HG03460 (cell line): ENCODE results near the gene GNLY.

Source experiments
- ATAC-seq: cut with Tn5 transposase; IDR thresholded peaks from one replicate; pipeline ENCODE4 v1.9.1; 2021; ENCODE audit not compliant: unreplicated experiment

The GNLY gene

DNA sequence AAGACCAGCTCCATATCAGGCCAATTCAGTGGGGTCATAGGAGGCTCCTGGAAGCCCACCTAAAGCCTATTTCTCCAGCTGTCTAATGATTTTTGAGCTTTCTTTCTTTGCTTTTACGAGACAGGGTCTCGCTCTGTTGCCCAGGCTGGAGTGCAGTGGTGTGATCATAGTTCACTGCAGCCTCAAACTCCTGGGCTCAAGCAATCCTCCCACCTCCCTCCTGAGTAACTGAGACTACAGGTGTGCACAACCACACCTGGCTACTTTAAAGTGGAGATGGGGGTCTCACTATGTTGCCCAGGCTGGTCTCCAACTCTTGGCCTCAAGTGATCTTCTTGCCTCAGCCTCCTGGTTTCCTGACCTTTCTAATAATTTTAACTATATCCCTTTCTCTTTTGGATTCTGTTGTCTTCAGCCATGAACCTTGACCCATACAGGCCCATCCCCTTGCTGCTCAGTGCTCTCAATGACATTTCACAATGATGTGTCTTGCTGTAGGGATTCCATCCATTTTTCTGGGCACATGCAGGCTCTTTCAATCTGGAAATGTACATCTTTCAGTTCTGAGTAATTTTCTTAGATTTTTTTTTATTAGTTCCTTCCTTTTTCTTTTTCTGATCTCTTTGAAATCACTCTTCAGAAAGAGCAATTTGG is 29.7 kb downstream of the GNLY start:
- ATAC-seq = no peak

DNA sequence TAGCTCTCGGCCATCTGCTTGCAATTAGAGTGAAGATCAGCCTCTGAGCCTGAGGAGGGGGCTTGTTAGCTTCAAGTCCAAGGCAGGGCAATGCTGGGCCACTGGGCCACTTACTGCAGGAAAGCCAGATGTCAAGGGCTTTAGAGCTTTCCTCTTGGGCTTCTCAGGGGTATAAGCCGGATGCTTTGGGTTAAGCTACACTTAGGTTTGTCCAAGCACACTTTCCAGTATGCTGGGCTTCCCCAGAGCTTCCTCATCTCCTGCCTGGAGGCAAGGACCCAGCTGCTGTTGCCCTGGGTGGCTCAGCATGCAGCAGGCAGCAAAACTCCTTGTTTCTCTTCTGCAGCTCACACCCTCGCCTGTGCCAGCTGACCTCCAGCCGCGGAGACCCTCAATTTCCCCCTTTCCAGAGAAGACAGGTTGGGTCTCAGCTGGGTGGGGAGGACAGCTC is 30.6 kb downstream of the GNLY start:
- no peak for ATAC-seq

DNA sequence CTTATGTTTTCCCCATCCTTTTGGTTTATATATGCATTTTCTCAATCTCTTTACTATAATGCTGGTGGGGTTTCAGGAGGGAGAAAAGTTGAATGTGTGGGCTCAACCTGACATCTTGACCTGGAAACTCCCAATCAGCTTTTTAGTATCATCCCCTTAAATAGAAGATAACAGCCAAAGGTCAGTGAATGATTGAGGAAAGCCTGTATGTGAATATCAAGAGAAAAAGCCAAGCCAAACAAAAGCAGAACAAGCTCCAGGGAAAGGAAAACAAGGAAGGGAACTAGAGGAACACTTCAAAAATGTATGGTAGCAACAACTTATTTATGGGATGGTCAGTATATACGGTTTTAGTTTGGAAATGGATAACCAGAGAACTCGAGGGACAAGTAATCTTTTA is 31.3 kb downstream of the GNLY start:
- ATAC-seq = no peak

DNA sequence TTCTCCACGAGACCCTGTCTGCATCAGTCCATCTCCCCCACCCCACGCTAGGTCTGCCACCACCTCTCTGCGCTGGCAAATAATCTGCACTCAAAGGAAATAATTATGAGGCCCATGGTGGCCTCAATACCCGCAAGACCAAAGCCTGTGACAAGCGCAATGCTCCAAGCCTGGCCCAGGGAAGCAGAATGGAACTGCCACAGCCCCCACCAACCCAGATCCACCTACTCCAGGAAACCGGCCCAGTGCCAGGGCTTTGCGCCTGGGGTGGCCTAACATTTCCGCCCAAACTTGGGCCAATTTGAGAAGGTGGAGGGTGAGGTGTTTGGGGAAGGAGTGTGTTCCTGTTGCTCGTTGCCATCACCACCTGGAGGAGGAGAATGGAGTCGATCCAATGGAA is 33.6 kb downstream of the GNLY start:
- no peak for ATAC-seq

DNA sequence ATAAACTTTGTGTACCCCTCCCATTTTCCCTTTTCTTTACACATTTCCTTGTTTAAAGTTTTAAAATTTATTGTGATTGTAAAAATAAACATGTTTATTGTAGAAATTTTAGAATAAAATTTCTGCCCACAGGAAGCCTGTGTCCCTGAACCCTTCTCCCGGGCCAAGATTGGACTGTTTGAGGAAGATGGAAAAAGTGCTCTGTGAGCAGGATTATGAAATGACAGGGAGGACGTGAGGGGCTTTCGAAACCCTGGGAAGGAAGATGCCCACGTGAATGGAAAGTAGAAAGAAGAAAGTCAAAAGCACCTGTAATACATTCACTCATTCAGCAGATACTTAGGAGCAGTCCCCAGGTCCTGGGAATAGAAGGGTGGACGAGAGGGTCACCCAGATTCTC is 34.2 kb downstream of the GNLY start:
- ATAC-seq = no peak

DNA sequence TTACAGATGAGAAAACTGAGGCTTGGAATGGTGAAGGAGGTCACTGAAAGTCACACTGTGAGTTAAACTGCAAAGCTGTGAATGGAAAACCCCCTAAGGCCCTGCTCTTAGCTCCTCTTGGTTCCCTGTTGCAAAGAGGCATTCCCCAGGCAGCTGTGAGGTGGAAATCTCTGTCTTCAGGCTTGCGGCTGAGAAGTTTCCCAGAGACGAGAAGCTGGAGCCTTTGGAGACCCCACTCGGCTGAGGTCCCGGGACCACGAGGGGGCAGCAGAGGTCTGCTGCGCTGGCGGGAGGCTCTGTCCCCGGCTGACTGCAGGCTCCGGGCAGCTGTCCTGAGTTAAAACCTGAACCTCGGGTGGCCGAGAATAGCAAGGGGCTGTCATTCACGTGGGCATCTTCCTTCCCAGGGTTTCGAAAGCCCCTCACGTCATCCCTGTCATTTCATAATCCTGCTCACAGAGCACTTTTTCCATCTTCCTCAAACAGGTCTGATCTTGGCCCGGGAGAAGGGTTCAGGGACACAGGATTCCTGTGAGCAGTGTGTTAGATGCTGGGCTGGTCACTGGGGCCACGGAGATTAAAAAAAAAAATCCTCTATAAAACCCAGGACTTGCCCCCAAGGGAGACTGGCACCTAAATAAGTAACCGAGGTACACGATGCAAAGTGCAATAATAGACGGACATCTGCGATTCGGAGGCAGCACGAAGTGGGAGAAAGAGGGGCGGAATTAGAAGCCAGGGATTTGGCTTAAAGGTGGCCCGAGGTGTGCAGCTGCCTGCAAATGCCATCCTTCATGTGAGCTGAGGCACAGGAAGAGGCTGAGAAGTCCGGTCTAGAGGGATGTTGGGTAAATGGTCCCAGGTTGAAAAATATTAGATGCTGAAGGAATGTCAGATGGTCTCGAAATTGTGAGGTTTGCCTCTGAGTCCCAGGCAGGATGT is 35.0 kb downstream of the GNLY start:
- ATAC-seq = peak; percentile 61

DNA sequence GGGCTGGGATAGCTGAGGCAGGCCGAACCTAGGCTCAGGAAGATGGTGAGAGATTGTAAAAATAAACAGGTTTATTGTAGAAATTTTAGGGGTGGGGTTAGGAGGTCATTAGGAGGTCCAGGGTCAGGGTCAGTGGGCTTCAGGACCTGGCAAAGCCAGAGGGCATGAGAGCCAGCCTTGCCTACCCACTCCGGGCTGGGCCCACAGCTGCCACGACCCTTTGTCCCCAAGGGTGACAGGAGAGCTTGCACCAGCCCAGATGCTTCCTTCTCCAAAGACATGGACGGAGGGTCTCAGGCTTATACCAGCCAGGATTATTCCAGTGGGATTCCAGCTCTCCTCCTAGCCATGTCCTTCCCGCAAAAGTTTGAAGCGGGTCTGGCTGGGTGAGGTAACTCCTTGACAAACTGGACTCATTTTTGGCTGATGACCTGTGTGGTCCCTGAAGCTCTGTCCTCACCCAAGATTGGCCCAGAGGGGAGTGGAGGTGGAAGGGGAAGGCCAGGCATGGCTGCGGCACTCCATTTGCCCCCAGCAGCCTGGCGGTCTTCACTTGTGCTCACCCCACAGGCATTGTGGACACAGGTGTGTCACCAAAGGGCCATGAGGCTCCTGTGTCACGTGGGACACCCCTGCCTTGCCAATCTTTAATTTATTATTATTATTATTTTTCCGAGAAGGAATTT is 35.8 kb downstream of the GNLY start:
- no peak for ATAC-seq

DNA sequence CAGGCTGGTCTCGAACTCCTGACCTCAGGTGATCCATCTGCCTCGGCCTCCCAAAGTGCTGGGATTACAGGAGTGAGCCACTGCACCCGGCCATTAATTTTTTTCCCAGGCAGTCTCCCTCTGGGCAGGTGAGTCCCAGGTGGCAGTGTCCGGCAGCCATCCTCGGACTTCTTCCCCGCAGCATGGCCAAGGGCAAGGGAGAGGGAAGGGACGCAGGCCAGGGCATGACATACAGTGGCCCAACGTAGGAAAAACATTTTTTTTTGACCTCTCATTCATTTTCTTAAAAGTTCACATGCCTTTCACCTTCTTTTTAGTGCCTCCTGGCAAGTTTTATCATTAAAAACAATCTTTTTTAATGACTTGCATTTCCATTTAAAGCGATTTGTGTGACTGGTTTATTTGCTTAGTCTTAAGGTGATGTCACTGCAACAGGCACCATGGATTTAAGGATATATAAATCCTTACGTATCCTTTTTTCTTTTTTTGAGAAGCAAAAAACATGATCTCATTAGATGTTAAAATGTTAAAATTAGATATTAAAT is 36.6 kb downstream of the GNLY start:
- ATAC-seq = no peak

DNA sequence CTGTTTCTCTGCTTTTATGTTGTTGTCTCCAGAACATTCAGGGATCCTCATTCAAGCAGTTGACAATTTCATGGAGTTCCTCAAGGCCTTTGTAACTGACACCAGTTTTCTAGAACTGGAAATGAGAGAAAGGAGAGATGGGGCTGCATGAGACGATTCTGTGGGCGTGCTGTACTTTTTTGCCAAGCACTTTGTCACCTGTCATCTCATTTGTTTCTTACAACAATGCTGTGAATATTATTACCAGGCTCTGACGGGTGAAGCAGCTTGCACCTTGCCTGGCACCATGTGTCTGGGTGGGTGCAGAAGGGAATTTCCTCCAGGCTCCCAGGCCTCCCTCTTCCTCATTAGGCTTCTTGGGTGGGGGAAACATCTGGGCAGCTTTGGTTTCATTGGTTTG is 37.4 kb downstream of the GNLY start:
- ATAC-seq = no peak

DNA sequence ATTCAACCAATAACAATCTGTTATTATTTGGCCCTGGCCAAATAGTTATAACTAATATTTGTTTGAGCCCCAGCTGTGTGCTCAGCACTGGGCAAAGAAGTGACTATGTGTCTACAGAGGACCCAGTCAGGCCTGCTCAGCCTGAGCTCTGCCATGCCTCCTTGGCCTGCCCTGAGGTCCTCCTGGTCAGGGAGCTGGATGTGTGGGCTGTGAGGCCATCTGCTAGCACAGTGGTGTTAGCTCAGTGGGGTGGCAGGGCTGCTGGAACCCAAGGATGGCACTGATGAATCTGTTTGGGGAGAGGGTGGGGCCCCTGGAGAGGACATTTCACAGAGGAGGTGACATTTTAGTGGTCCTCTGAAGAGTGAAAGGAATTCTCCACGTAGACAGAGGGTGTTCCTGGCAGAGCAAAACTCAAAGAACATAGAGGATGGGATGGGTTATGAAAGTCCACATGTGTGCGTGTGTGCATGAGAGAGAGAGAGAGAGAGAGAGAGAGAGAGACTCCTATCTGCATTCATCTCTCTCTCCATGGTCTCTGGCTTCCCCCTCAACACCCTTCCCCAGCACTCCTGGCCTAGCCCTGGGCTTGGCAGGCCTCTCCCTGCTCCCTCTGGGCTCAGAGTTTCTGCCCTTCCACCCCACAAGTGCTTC is 38.4 kb downstream of the GNLY start:
- ATAC-seq = no peak

DNA sequence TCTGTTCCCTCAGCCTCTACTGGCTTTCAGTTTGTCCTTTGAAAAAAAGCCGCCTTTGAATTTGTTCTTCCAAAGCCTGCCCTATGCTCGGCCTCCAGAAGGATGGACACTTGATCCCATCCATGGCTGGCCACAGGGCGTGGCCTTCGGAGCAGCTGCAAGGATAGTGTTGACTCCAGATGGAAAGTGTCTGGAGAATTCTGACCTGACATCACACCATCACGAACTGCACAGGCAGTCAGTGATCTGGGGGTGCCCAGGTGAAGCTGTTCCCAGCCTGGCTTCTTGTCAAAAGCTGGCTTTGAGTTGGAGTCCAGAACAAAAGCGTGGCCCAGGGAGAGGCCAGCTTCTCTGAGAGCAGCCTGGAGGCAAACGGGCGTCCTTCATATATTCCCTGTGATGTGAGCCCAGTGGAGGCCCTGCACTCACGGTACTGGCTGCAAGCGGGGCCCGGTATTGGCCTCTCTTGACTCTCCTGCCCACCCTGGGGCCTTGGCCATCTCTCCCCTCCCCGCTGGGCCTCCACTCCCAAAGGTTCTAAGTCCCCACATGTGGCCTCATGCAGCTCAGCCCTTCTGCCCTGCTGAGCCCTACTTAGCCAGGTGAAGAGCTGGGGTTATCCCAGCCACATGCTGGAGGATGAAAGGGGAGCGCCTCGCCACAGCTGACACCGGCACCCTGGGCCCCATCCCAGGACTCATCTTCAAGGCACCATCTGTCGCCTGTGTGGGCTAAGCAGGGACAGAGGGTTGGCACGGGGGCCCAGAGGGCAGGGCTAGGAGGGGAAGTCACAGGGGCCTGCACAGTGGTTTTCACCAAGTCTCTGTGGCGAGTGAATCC is 39.2 kb downstream of the GNLY start:
- ATAC-seq = no peak

DNA sequence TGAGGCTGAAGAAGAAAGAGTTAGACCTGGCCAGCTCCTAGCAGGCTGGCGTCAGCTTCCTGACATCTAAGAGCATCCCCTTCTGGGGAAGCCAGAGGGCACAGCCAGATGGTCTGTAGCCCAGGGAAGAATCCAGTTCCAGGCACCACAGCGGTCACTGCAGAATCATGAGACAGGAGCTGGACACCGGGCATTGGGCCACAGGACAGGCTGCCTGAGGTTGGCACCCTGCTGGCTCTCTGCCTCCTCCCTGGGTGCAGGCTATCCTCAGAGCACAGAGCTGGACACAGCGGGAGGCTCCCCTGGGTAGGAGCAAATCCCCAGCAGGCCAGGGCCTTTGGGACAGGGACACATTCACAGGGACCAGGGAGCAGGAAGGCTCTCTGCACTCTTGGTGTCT is 39.9 kb downstream of the GNLY start:
- ATAC-seq = no peak

DNA sequence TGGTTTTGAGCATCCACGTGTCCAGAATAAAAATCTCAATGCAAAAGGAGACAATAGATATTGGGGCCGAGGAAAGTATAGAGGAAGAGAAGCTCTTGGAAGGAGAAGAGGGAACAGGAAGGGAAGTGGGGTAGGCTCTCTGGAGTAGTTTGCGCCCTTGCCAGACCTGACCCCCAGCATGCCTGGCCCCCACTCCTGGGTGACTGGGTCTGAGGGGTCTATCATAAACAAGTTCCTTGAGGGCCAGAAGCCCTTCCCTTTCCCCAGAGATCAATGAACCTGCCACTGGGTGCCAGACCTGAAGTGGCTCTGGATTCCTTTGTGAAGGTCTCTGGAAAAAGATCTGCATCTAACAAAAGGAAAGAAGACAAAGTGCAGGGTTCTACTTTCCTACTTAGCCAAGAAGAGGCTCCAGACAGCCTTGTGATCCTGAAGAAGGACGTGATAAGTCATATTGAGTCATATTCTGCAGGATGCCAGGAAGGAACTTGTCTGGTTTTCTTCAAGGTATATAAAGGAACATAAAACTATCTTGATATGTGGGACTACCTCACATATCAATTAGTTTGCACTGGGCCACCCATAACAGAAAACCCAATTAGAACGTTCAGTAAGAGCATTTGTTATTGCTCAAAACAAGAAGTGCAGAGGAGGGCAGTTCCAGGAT is 40.9 kb downstream of the GNLY start:
- ATAC-seq = no peak

DNA sequence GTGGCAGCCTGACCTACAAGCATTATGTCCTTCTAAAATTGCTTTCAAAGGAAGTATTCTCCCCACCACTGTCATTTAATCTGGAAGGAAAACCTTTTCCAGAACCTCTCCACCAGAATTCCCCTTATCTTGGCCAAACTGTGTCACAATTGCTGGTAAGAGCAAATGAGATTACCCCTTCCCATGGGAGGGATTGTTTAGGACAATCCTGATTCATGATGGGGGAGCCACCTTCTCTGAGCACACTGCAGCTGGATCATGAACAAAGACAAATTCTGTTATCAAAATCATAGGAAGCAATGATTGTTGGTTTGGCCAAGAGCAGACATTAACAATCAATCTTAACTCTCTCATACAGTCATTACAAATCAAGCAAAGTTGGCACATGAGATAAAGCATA is 41.5 kb downstream of the GNLY start:
- no peak for ATAC-seq

DNA sequence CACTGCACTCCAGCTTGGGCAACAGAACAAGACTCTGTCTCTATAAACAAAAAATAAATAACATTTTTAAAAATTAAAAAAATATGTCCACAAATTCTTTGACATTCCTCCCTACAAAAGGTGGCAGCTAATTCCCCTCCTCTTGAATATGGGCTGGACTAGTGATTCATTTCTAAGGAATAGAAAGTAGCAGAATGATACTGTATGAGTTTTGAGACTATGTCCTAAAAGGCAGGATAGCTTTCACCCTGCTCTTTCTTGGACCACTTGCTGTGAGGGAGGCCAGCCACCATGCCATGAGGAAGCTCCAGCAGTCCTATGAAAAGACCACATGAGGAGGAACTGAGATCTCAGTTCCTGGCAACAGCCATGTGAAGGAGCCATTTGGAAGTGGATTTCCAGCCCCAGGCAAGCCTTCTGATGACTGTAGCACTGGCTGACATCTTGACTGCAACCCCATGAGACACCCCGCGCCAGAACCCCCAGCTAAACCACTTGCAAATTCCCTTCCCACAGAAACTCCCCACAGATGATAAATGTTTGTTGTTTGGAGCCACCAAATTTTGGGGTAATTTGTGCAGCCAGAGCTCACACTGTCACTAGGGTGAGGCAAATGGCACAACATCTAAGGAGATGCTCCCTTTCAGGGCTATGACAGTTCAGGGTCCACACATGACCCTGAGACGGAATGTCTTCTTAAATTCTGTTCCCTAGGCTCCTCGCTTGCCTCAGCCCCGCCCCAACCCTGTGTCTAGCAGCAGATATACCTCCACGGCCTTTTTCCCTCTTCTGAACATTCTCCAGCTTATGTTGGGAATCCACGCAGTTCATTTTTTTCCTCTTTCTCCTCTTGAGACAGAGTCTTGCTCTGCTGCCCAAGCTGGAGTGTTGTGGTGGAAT is 42.5 kb downstream of the GNLY start:
- ATAC-seq = no peak

DNA sequence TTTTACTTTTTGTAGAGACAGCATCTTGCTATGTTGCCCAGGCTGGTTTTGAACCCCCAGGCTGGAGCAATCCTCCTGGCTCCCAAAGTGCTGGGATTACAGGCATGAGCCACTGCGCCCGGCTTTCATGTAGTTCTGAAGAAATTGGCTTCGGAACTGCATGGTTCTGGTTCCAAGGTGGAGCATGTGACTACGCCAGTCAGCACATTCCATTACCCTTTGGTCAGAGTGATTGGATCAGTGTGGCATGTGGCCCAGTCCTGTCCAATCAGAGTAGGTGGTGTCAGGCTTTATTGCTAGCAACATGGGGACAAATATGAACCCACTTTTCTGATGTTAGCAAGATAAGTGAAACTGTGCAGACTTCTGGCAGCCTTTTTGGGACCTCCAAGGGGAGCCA is 43.3 kb downstream of the GNLY start:
- no peak for ATAC-seq

DNA sequence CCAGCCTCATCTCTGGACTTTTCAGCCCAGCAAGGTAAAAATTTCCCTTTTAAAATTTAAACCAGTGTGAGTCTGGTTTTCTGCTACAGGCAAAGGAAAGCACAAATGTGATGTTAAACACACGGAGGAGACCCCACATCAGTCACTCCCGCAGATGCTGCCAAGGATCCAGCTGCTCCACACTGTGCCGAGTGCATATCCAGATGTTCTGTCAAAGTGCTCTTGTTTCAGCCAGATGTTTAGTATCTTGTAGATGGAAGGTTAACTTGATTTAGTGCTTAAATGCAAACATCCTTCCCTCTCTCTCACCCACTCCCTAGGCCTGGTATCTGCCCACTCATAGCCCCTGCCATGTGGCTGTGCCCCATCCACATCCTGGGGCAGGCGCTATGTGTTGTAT is 43.8 kb downstream of the GNLY start:
- no peak for ATAC-seq

DNA sequence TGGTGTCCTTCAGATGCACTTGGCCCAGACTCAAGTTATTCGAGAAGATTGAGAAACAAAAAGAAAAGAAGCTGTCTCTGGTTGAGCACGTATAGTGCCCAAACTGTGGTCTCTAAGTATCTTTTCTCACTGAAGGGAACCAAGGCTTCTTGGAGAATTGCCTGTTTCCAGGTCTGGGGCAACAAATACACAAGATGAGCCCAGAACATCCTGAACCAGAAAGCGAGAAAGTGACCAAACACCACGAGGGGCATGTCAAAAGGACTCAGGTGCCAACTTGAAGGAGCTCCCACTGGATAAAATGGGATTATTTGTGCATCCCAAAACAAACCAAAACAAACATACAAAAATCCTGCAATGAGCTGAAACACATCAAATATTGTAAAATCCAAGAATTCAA is 46.0 kb downstream of the GNLY start:
- ATAC-seq = no peak
